GM18907 (cell line): ENCODE measurements around the gene FBXO34.

Experiments used
- ATAC-seq: cut with Tn5 transposase; IDR thresholded peaks from one replicate; pipeline ENCODE4 v1.9.1; 2021; ENCODE audit warnings: mild to moderate bottlenecking, moderate library complexity; ENCODE audit not compliant: unreplicated experiment

Gene FBXO34, protein sequence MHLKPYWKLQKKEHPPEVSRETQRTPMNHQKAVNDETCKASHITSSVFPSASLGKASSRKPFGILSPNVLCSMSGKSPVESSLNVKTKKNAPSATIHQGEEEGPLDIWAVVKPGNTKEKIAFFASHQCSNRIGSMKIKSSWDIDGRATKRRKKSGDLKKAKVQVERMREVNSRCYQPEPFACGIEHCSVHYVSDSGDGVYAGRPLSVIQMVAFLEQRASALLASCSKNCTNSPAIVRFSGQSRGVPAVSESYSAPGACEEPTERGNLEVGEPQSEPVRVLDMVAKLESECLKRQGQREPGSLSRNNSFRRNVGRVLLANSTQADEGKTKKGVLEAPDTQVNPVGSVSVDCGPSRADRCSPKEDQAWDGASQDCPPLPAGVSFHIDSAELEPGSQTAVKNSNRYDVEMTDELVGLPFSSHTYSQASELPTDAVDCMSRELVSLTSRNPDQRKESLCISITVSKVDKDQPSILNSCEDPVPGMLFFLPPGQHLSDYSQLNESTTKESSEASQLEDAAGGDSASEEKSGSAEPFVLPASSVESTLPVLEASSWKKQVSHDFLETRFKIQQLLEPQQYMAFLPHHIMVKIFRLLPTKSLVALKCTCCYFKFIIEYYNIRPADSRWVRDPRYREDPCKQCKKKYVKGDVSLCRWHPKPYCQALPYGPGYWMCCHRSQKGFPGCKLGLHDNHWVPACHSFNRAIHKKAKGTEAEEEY

DNA sequence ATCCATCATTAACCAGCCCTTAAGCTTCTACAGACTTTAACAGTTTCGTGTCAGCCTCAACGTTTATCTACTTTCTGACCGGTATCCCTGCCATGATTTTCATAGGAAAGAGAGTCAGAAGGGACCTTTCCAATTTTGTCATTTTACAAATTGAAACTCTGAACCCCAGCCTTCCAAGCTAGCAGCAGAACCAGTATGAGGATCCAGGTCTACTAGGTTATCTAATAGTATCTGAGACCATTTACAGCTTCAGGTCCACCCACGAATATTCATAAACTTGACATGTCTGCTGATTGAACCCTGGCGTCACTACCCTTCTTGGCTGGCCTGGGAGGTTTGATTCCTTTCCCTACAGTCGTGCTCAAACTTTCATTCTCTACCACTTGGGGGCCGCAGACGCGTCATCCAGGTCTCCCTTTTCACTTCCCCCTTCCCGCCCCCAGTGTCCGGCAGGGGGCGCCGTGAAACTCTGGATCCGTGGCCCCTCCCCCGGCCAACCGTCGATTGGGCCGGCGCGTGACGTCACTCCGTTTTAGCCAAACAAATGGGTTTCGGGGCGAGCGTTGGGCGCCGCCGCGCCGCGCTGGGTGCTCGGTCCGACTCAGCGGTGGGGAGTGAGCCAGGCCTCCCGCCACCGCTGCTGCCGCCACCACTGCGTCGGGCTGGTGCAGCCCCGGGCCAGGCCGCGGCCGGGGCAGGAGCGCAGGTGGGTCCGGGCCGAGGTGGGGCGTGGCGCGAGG lies at the start of gene FBXO34:
Gene FBXO34, plus strand, starts transcription at position 590 of the 740 bp plus-strand sequence. CDS start 78,970 bp downstream, outside the sequence.
- peak; percentile 88 for ATAC-seq

DNA sequence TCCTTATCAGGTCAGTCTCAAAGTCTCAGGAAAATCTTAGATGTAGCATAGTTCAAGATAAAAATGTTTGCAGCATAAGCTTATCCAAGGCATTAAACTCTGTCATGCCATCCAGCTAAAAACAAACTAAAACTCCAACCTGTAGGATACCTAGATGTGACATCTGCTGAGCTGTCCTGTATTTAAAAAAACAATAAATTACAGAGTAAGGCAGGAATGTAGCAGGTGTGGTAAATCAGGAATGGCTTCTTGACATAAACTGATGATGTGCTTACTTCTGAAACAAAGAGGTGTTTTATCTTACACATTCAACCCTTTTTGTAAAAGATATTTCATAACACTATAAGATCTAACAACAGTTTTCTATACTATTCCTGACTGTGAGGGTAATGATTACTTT lies 49.3 kb upstream of the FBXO34 start:
- ATAC-seq: no peak

DNA sequence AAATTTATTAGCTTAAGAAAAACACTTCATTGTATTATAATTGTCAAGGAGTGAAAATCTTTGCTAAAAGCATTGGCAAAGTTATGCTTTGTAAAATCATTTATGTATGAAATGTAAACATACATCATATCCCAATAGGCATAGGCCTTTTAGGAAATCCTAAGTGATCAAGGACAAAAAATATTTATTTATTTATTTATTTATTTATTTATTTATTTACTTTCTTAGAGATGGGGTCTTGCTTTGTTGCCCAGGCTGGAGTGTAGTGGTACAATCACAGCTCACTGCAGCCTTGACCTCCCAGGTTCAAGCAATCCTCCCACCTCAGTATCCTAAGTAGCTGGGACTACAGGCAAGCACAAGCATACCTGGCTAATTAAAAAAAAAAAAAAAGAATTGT lies 47.9 kb upstream of the FBXO34 start:
- no peak for ATAC-seq

DNA sequence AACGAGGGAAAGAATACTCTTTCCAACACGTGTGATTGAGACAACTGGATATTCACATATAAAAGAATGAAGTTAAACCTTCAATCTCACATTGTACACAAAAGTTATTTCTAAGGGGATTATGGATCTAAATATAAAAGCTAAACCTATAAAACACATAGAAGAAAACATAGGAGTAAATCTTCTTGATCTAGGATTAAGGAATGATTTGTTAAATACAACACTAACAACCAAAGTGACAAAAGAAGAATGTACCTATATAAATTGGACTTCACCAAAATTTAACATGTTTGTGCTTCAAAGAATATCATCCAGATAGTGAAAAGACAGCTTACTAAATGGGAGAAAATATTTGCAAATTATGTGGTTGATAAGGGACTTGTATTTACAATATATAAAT lies 43.0 kb upstream of the FBXO34 start:
- ATAC-seq: no peak

DNA sequence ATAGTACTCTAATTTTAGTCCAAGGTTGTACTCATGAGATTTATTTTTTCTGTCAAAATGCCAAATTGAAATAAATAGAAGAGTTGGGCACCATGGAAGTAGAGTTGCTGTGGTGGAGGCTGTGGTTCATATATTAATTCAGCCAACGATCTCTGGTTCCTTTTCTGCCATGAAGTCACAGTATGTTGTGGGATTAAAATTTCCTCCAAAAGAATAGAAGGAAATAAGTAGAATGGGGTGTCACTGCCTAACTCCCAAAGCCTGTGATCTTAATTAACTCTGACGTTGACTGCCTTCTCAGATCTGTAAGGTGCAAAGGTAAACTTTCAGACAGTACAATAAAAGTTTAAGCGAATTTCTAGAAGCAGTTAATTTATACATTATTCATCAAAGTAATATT lies 37.6 kb upstream of the FBXO34 start:
- no peak for ATAC-seq

DNA sequence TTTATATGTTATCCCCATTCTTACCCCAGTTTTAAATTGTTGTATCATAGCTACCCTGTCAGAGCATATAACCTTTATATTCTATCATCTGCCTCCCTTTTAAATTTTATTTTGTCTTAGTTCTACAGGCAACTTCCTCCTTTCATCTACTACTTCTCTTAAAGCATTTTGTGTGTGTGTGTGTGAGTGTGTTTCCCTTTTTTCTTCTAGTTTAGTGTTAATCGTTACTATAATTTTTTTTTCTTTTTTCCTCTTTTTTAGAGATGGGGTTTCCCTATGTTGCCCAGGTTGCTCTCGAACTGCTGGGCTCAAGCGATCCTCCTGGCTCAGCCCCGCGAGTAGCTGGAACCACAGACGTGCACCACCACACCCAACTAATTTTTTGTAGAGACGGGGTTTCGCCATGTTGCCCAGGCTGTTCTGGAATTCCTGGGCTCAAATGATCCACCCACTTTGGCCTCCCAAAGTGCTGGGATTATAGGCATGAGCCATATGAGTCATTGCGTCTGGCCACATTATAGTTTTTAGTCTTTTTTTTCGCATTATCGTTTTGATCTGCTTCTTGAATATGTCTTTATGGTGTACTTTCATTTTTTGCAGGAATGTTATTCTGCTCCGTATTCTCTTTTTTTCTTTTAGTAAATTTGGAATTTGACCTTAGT lies 33.1 kb upstream of the FBXO34 start:
- ATAC-seq: no peak

DNA sequence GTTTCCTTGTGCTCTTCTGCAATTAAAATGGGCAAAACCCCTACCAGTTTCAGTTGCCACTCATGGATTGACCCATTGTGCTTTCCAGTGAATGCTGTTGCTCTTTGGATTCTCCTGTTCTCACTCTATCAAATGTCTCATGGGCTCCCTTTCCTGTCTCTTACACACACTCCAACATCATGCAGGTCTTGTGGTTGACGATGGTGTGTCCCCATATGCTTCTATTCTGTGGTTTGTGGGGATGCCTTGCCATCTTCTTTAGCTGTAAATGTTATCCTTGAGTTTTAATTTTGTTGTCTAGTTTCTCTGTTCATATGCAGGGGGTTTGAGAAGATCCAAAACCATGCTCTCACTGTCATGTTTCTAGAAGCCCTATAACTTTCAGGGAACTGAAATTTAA lies 31.9 kb upstream of the FBXO34 start:
- no peak for ATAC-seq

DNA sequence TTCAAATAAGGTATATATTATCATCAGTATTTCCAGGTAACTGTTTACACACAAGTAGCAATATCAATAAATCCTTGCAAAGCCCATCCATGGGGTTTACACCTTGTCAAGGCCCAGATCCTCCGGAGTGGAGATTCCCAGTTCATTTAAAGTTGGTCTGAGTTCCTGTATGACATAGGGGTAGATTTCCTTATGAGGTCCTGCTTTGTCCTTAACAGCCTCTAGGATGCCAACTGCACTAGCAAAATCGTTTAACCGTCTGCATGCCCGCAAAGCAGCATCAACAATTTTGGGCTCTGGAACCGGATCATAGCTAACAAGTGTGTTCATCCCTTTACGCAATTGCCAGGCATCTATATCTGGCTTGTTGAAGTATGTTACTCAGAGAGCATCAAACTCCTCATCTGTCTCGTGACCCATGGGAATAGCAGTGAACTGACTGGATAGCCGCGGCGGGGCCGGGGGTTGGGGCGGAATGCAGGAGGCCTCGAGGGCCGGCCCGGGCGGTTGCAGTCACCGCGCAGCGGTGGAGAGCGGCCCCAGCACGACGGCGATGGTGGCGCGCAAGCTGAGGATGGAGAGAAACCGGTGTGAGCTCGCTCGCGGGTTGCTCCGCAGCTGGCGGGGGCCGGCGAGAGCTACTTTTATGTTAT lies 30.6 kb upstream of the FBXO34 start:
- no peak for ATAC-seq

DNA sequence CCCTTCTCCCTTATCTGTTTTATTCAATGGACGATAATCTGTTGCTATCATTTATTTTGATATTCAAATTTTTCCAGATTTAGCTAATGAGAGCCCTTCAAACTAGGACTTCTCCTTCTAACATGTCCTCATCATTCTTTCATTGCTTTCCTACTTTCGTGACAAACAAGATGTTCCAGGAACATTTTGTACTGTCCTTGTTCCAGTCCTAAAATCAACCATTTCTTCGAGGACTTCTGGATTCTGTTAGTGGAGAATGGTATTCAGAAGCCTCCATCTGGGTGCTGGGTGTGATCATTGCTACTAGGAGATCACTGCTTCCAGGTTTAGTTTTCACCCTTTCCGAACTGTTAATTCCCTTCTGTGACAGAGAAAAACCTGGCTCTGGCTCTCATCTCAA lies 29.5 kb upstream of the FBXO34 start:
- ATAC-seq: no peak

DNA sequence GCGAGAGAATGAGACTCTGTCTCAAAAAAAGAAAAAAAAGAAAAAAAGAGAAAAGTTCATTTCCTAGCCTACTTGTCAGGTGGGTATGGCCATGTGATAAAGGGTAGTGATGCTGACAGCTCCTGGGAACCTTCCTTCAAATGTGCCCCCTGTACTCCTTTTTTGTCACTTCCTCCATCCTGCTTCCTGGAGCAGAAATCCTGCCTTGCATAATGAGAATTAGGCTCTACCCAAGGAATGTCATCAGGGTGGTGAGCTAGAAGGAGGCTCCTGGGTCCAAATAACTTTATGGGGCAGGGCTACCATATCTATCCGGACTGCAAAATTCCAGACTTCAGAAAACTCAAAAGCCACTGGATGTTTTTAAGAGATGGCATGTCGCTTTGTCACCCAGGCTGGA lies 27.8 kb upstream of the FBXO34 start:
- no peak for ATAC-seq

DNA sequence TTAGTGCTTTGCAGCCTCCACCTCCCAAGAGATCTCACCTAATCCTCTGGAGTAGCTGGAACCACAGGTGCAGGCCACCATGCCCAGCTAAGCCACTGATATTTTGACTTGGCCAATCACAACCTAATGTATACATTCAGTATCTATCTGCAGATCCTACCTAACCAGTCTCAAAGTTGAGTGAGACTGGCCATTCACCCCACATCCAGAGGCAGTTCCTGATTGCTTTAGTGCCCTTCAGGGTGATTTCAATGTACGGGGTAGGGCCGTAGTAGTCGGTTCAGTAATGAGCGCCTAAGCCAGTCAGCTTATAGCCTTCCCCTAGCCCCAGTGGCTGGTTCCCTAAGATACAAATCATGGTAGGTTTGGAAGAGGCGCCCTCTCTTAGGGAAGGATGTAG lies 27.4 kb upstream of the FBXO34 start:
- no peak for ATAC-seq

DNA sequence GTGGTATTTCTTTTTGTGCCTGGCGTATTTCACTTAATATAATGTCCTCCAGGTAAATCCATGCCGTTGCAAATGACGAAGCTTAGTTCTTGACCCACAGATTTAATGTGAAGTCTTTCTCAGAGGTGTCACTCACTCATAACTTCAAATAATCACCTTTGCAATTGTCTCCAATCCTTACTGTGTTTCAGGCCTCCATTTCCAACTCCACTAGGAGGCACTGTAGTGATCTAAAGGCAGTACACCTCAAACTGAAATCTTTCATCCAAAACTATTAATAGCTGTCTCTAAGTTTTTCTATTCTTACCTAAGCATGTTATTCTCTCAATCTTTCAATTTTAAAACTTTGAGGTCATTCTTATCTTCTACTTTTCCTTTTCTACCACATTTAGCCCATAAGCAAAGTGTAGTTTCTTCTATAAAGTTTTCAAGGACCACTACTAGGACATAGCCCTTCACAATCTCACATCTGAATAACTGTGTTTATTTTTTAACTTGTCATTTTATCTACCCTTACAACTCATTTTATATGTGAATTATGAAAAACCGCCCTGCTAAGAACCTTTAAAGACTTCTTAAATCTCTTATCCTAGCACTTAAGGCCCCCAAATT lies 25.5 kb upstream of the FBXO34 start:
- ATAC-seq: no peak

DNA sequence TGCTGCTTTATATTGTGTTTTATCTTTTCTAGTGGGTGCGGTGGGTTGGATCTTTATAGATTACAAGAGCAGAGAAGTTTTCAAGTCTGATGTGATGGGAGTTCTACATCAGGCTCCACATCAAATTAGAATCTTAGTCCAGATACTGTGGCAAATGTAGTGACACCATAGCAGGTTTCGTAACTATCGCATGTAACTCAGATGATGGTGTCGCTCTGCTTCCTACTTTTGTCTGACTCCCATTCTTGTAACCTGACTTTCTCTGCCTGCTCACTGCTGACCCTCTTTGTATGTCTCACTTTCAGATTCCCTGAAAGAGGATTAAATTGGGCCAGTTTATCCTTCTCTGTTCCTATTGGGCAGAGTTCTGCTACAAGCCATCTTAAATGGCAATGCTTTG lies 22.8 kb upstream of the FBXO34 start:
- ATAC-seq: no peak

DNA sequence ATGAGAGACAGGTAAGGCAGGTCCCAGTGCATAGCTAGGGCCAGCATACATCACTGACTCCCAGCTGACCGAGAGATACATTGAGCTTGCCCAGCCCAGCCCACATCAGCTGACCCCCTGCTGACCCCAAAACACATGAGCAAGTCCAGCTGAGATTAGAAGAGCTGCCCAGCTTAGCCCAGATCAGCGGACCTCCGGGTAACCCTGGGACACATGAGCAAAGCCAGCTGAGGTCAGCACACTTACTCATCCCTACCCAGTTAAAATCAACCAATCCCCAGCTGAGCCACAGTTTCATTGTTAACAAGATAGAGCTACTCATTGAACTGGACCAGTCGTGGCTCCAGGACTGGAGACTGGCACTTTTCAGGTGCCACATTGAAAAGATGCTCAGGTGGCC lies 21.8 kb upstream of the FBXO34 start:
- ATAC-seq: no peak

DNA sequence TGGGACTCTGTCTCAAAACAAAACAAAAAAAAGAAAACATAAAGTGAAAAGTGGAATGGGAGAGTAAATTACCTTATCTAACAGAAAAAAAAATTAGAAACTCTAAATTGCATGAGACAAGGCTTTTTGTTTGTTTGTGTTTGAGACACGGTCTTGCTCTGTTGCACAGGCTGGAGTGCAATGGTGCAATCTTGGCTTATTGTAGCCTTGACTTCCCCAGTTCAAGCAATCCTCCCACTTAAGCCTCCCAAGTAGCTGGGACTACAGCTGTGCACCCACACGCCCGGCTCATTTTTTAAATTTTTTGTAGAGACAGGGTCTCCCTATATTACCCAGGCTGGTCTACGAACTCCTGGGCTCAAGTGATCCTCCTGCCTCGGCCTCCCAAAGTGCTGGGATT lies 17.9 kb upstream of the FBXO34 start:
- ATAC-seq: no peak

DNA sequence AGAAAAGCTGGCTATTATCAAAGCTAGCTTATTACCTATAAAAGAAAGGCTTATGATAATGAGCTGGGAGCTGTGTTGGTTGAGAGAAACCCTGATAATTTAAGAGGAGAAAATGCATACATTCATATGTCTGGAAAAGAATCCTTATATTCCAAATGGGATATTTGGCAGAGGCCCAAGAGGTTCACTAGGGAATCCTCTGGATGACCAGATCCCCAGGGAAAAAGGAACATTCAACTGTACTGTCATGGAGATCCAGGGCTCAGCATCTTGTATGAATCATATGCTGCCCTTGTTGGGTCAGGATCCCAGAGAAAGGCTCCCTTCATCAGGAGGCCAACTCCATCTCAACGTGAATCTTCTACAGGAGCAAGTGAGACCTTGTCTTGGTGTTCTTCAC lies 16.6 kb upstream of the FBXO34 start:
- ATAC-seq: no peak

DNA sequence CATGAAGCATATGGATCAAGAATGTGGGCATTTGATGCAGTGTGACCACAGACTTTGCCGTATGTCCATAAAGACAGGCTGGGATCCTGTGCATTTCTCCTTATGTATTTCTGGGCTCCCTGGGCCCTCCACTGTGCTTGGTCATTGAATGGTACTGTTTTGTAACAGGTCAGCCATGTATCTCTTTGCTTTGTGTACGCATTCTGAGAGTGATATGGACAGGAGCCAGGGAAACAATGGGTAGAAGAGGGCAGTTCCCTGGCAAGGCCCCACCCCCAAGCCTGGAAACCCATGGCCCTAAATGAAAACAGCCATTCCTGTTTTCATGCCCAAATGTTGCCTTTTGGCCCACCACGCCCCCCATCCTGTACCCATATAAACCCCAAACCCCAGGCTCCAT lies 15.2 kb upstream of the FBXO34 start:
- ATAC-seq: no peak

DNA sequence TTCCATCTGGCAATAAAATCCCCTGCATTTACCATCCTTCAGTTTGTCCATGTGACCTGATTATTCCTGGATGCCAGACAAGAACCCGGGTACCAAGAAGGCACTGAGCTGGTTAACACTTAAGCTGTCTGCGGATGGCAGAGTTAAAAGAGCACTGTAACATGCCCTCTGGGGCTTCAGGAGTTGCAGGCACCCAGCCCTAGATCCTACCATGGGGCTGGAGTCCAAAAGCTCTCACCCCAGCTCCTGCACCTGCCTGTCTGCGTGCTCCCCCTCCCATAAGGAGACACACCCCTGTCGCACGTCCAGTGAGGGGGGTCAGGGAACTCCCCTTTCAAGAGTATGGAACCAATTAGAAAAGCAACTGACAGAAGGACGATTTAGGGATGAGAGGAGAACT lies 14.6 kb upstream of the FBXO34 start:
- no peak for ATAC-seq

DNA sequence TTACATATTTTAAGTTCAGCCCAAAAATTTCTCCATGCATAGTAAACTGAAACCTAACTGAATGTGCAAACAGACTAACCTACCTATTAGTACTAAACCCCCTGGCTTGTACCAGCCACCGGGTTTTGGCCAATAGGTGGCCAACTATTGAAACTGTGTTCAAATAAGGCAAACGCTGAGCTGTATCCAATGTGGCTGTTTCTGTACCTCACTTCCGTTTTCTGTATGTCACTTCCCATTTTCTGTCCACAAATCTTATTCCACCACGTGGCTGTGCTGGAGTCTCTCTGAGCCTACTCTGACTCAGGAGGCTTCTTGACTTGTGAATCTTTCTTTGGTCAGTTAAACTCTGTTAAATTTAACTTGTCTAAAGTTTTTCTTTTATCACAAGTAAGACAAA lies 6.0 kb upstream of the FBXO34 start:
- ATAC-seq: no peak

DNA sequence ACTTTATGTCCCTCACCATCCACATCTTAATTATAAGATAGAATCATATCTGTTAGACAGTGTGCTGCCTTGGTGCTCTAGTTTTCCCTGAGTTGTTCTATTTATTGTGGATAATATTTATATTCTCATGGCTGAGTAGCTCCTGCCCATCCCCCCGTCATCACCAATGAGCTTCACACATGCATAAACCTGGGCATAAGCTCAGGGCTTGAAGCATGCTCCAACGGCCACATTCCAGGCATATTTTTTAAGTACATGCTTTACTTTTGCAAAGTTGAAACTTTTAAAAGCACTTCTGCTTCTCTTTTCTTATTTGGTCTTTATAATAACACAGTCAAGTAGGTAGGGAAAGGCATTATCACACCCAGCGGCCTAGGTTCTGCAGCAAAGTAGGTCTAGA lies 3.4 kb upstream of the FBXO34 start:
- no peak for ATAC-seq
